ENCODE measurements around the gene TUB.

The TUB gene

DNA sequence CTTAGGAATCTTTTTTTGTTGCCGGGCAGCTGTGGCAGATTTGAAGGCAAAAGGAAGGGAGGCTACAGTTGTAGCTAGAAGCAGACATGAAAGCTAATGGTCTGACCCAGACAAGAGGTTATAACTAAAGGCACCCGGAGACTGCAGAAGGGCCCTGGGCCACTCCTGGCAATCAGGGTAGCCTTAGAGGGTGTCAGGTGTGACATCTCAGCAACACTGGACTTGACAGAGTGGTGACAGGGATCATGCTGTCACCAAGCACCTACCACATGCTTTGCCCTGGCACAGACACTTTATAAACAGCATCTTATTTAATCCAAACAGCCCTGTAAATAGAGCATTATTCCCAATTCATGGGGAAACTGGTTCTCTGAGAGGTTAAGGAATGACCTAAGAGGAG, 25.7 kb downstream of the TUB start:
- CTCF ChIA-PET: interaction anchor here (1.1 to 5.9 kb wide), 6 partner anchors 7 to 100 kb away, joined by 3 to 52 read pairs (median 5); no protein-coding TSS in a partner anchor
- TF ChIP-seq, protein P1, sequence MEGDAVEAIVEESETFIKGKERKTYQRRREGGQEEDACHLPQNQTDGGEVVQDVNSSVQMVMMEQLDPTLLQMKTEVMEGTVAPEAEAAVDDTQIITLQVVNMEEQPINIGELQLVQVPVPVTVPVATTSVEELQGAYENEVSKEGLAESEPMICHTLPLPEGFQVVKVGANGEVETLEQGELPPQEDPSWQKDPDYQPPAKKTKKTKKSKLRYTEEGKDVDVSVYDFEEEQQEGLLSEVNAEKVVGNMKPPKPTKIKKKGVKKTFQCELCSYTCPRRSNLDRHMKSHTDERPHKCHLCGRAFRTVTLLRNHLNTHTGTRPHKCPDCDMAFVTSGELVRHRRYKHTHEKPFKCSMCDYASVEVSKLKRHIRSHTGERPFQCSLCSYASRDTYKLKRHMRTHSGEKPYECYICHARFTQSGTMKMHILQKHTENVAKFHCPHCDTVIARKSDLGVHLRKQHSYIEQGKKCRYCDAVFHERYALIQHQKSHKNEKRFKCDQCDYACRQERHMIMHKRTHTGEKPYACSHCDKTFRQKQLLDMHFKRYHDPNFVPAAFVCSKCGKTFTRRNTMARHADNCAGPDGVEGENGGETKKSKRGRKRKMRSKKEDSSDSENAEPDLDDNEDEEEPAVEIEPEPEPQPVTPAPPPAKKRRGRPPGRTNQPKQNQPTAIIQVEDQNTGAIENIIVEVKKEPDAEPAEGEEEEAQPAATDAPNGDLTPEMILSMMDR (IDR thresholded peaks at IDR 0.05; ENCODE audit: control extremely low read depth, extremely low read depth, low read depth, missing control alignments): no peak
- POLR2A ChIA-PET: no interaction called here
- DNase-seq (ENCODE audit: extremely low spot score): no peak

DNA sequence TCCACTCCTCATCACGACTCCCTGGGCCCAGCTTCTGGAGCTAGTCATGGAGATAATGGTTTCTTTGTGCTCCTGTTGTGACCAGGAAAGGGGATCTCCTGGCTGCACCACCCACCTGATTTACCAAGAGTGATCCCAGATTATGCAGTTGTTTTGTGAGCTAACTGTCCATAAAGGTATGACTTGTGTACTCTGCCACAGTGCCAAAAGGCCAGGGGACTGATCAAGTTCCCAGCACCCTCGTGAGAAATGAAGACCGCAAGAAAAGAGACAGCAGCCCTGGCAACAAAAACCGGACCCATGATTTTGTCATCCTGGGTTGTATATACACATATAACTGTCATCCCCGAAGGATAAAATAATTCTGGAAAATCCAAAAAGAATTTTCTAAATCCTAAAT, 26.6 kb downstream of the TUB start:
- ChIA-PET CTCF (interaction anchor here (0.6 to 5.9 kb wide), 7 partner anchors 8 to 74 kb away, joined by 3 to 52 read pairs (median 4); no protein-coding TSS in a partner anchor), POLR2A (no interaction called here)
- TF ChIP-seq, protein P1 (IDR thresholded peaks at IDR 0.05; ENCODE audit: control extremely low read depth, extremely low read depth, low read depth, missing control alignments): no peak
- DNase-seq (ENCODE audit: extremely low spot score): no peak

DNA sequence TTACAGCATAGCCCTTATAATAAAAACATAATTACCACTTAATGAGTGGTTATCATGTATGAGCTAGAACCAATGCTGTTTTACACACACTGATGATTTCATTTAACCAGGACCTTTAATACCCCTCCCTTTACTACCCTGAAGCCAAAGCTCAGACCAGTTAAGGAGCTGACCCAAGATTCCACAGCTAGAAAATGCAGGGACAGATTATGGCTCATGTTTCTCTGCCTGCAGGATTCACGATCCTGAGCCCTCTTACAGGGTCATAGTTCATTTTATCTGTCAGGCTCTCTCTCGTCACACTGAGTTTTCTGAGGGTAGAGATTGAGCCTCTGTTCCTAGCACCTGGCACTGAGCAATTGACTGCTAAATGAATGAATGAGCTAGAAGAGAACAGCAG, 27.4 kb downstream of the TUB start:
- ChIA-PET CTCF (interaction anchor here (1.4 to 5.9 kb wide), 6 partner anchors 9 to 102 kb away, joined by 4 to 52 read pairs (median 5); no protein-coding TSS in a partner anchor), POLR2A (no interaction called here)
- TF ChIP-seq, protein P1 (IDR thresholded peaks at IDR 0.05; ENCODE audit: control extremely low read depth, extremely low read depth, low read depth, missing control alignments): no peak
- DNase-seq (ENCODE audit: extremely low spot score): no peak

DNA sequence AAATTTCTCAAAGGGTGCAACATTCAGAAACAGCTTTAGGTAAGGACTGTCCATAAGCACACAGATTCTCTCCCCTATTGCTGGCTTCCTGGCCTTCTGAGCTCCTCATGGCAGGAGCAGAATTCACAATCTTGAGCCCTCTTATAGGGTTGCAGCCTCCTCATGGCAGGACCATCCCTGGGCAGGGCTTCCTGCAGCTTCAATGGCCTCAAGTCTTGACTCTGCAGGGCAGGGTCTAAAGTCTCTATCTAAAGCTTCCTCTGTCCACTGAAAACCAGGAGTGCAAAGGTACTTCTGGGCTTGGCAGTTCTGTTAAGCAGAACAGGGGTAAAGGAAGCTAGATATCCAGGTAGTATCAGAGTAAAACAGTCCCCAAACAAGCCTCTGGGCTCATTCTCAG, 28.7 kb downstream of the TUB start:
- TF ChIP-seq, protein P1 (IDR thresholded peaks at IDR 0.05; ENCODE audit: control extremely low read depth, extremely low read depth, low read depth, missing control alignments): no peak
- no peak for DNase-seq (ENCODE audit: extremely low spot score)
- ChIA-PET POLR2A (no interaction called here), CTCF (interaction anchor here (0.7 to 5.9 kb wide), 8 partner anchors 10 to 107 kb away, joined by 3 to 52 read pairs (median 3); no protein-coding TSS in a partner anchor)

DNA sequence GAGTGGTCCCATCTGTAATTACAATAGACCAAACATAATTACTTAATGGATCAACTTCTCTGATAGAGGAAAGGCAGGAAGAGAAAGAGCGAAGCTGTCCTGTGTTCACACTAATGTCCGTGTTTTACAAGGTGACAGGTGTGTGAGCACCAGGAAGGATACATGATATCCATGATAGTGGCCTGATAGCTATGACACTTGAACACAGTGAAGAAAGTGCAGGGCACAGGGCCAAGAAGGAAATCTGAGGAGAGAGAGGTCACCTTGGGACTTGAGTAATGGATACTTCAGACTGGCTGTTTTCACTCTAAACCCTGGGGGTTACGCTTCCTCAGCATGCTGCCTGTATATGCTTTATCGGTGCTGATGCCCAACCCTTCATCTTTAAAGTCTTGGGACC, 29.4 kb downstream of the TUB start:
- DNase-seq (ENCODE audit: extremely low spot score): no peak
- TF ChIP-seq, protein P1 (IDR thresholded peaks at IDR 0.05; ENCODE audit: control extremely low read depth, extremely low read depth, low read depth, missing control alignments): no peak
- ChIA-PET CTCF (interaction anchor here (1.1 to 5.9 kb wide), 3 partner anchors 11 to 105 kb away, joined by 3 to 52 read pairs (median 3); no protein-coding TSS in a partner anchor), POLR2A (no interaction called here)

DNA sequence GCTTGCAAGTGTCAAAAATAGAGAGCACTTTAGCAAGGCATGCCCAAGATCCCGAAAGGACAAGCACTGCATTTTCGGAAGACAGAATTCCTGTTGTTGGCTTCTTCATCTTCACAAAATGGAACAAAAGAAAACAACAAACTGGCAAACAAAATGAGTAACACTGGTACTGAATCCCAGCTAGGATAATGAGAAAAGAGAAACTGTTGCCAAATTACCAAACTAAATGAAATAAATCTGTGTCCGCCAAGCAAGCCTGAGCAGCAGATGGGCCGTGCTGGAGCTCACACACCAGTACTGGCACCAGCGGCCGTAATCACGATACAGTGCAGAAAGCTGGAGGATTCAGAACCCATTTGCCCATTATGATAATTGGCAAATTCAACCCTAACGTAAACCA, 30.6 kb downstream of the TUB start:
- no peak for DNase-seq (ENCODE audit: extremely low spot score)
- TF ChIP-seq, protein P1 (IDR thresholded peaks at IDR 0.05; ENCODE audit: control extremely low read depth, extremely low read depth, low read depth, missing control alignments): no peak

More for the DNA sequence above, 30.6 kb downstream of the TUB start:
- ChIA-PET POLR2A (no interaction called here), CTCF (interaction anchor here (0.9 to 5.9 kb wide), 3 partner anchors 10 to 17 kb away, joined by 3 to 52 read pairs (median 3); no protein-coding TSS in a partner anchor)

All from GM10248 (cell line).